Stromal cell of bone marrow (primary cell): ENCODE results near the gene LRRIQ1.
"Not testable (repeated sequence)": the region's sequence is repeated elsewhere in the genome, so short reads cannot be mapped to it uniquely, and the experiment has no call there.

ENCODE experiments used
- DNase-seq: peaks from one replicate; pipeline ENCODE4 v3.0.0-alpha.2; 2012; ENCODE audit warnings: low read depth

The LRRIQ1 gene

DNA sequence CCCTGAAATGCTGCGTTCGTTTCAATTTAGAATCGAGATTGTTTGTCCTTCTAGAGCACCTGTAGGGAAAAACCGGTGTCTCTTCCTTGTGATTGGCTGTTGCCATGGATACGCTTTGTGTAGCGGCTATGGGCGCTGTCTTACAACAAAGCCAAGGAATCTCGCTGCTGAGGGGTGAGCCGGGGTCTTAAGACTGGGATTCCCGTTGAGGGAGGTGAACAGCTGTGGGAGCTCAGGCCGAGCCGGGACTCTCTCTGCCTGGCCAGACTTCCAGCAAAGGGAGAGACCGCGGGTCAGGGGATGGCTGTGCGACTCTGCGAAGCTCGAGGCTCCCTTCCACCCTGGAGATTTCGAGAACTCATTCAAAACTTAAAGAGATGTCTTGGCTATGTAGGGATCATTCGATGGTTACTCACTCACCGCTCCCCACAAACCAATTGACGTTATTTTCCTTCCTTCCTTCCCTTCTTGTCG lies at the start of gene LRRIQ1, which contains the start of gene TSPAN19:
Gene LRRIQ1, plus strand, starts transcription at position 118 of the 474 bp plus-strand sequence. CDS start 1,826 bp downstream, outside the sequence.
Gene TSPAN19, minus strand, starts transcription at position 44 of the 474 bp plus-strand sequence. CDS start 6,331 bp downstream, outside the sequence.
- peak; percentile 45 for DNase-seq

DNA sequence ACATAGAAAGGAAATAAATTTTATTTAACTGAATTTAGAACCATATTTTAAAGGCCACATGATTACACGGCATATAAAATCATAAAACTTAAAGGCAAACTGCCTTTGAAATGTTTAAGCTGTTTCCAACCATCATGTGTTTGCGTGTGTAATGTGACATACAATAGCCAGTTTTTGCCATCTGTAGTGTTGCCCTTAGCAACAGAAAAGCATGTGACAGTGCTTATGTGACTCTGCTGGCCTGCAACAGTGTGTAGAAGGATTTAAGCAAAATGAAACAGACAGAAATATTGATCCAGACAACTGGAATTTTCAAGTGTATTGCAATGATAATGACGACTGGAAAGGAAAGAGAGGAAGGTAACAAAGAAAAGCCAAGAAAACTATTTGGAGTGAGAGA lies 49.6 kb upstream of the LRRIQ1 start:
- no peak for DNase-seq

DNA sequence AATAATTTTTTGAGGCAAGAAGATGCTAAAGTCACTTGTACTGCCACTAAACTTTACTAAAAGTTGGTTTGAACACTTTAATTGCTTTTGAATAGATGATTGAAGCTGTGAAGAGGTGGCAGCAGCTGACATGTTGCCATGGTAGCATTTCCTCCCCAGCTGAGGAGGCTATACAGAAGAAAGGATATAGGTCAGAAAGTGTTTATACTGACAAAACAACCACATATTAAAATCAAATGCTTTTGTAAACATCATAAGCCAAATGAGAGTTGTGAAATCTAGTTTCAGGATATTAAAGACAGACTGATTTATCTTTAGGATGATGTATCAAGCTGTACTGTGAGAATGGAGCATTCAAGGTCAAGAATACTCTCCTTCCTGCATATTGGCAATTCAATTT lies 41.7 kb upstream of the LRRIQ1 start:
- no peak for DNase-seq

- no peak for DNase-seq
Observed at GRCh38 chr12:84995641-84996040, 40.5 kb upstream of the LRRIQ1 start.

DNA sequence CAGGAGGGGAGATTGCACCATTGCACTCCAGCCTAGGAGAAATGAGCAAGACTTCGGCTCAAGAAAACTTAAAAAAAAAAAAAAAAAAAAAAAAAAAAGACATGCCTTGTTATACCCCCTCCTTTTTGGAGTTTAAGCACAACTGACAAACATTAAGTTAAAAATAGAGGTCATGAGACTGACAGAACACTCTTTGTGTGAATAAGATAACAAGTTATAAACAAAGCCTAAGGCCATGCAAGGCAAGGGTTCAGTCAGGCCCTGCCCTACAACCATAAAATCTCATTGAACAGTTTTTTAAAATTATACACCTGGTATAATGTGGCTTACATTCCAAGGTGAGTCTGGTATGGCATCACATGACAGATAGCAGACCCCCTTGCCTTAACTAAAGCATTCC lies 39.4 kb upstream of the LRRIQ1 start:
- DNase-seq, result no peak

DNA sequence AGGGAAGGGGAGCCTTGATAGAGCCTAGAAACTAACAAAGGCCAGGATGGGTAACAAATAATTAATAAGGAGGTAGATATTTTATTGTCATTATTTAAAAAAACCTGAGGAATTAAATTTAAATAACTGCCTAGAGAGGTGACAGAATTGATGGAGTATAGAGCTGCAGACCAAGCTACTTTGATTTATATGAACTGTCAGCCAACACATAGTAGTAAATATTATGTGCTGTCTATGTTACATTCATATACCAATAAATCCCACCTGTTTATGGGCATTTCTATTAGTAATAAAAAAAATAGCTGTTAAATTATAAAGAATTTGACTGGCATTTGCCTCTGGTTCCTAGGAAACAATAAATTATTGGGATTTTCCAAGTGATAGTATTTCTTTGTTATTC lies 37.8 kb upstream of the LRRIQ1 start:
- no peak for DNase-seq

- DNase-seq, result no peak
Observed at GRCh38 chr12:85000729-85001128, 35.4 kb upstream of the LRRIQ1 start.

- no peak for DNase-seq
Observed at GRCh38 chr12:85002778-85003296, 33.3 kb upstream of the LRRIQ1 start.

DNA sequence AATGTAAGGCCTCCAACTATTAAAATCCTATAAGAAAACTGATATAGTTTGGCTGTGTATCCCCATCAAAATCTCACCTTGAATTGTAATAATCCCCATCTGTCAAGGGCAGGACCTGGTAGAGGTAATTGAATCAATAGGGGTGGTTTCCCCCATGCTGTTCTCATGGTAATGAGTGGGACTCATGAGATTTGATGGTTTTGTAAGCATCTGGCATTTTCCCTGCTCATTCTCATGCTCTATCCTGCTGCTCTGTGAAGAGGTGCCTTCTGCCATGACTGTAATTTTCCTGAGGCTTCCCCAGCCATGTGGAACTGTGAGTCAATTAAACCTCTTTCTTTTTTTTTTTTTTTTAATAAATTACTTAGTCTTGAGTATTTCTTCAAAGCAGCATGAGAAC lies 31.9 kb upstream of the LRRIQ1 start:
- DNase-seq, result no peak

DNA sequence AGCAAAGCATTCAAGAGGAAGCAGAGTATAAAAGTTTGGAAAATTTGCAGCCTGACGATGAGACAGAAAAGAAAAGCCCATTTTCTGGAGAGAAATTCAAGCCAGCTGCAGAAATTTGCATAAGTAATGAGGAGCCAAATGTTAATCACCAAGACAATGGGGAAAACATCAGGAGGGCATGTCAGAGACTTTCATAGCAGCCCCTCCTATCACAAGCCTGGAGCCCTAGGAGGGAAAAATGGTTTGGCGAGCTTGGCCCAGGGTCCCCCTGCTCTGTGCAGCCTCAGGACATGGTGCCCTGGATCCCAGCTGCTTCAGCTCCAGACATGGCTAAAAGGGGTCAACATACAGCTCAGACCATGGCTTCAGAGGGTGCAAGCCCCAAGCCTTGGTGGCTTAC lies 31.1 kb upstream of the LRRIQ1 start:
- DNase-seq, result not testable (repeated sequence)

- no peak for DNase-seq
Observed at GRCh38 chr12:85005615-85006014, 30.5 kb upstream of the LRRIQ1 start.

GRCh38 chr12:85006206-85006605 lies 29.9 kb upstream of the LRRIQ1 start:
- DNase-seq, result no peak

GRCh38 chr12:85007836-85008235 lies 28.3 kb upstream of the LRRIQ1 start:
- DNase-seq, result peak; percentile 84

DNA sequence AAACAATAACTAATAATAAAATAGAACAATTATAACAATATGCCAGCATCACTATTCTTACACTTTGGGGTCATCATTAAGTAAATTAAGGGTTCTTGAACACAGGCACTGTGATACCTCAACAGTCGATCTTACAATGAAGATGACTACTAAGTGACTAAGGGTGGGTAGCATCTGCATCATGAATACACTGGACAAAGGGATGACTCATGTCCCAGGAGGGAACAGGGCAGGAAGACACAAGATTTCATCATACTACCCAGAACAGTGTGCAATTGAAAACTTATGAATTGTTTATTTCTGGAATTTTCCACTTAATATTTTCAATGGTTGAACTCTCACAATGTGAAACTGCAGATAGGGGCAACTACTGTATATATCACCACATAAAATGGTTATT lies 19.7 kb upstream of the LRRIQ1 start:
- DNase-seq, result peak; percentile 95

- no peak for DNase-seq
Observed at GRCh38 chr12:85017133-85017532, 19.0 kb upstream of the LRRIQ1 start.

- DNase-seq, result no peak
Observed at GRCh38 chr12:85017618-85018017, 18.5 kb upstream of the LRRIQ1 start.

- no peak for DNase-seq
Observed at GRCh38 chr12:85018098-85018497, 18.1 kb upstream of the LRRIQ1 start.

DNA sequence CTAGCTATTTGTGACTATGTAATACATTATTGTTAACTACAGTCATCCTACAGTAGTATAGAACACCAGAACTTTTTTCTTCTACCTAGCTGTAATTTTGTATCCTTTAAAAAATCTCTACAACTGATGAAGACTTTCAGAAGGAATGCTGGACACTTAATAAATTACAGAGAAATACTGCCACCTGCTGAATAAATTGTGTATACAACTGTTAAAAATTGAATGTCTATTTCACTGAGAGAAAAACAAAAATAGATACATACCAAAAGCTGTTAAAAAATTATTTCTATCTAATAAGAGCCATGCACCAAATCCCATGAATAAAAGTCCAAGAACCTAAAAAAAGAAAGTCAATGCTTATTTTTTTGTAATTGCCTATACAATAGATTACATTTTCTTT lies 6.7 kb upstream of the LRRIQ1 start:
- peak; percentile 22 for DNase-seq

DNA sequence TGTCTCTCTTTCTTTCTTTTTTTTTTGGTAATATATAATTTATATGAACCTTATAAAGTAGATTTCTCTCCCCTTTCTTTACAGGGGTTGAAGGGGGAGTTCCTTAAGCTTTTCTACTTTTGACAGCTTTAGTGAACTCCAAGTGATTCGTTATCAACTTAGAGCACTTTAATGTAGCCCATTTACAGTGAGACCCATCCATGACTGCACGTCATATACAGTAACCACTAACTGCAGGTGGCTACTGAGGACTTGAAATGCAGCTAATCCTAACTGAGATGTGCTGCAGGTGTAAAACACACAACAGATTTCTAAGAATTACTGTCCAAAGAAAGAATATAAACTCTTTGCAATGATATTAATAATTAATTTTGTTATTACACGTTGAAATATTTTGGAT lies 582 bp downstream of the LRRIQ1 start:
- no peak for DNase-seq

GRCh38 chr12:85041395-85041794 lies 5.2 kb downstream of the LRRIQ1 start:
- DNase-seq, result no peak

- DNase-seq, result no peak
Observed at GRCh38 chr12:85043829-85044228, 7.7 kb downstream of the LRRIQ1 start.

- DNase-seq, result peak; percentile 14
Observed at GRCh38 chr12:85057370-85057963, 21.3 kb downstream of the LRRIQ1 start.

GRCh38 chr12:85058339-85058738 lies 22.2 kb downstream of the LRRIQ1 start:
- DNase-seq, result no peak

GRCh38 chr12:85059594-85059993 lies 23.4 kb downstream of the LRRIQ1 start:
- DNase-seq, result no peak
